RWPE1 (cell line): Measurements from ENCODE around the gene PTPRE.

Source experiments
- CTCF ChIA-PET: fragments of 350-600 bp; sonication (Branson Sonifier 250); formaldehyde crosslinking; extraction: SDS; loops from one replicate; lab custom pipeline; 2021; lab: Yijun Ruan, JAX
- POLR2A ChIA-PET: fragments of 400-600 bp; formaldehyde crosslinking; extraction: SDS; loops from one replicate; lab custom pipeline; 2020; ENCODE audit warnings: antibody characterized with exemption; ENCODE audit not compliant: low non-redundant PET; lab: Yijun Ruan, JAX
- DNase-seq: peaks from one replicate; pipeline ENCODE4 v3.0.0; 2012; ENCODE audit warnings: low spot score
- H3K27ac ChIP-seq: fragments of 450-650 bp; 2 replicates; pipeline ENCODE4 v1.5.1; 2017
- CTCF ChIP-seq: fragments of 450-650 bp; conservative IDR thresholded peaks from 2 replicates; pipeline ENCODE4 v1.5.1; 2017; ENCODE audit warnings: low read depth, mild to moderate bottlenecking

PTPRE gene

GRCh38 chr10:127881262-127881661, 25.6 kb upstream of the PTPRE start:
- ChIA-PET POLR2A (no interaction called here), CTCF (interaction anchor here (0.6 kb wide), 1 partner anchor 154 kb away, joined by 3 read pairs; no protein-coding TSS in a partner anchor)
- DNase-seq, result no peak
- no peak for TF ChIP-seq CTCF
- no peak overlapping the region for H3K27ac ChIP-seq

- no peak for TF ChIP-seq CTCF
- ChIA-PET POLR2A (no interaction called here), CTCF (no interaction called here)
- no peak overlapping the region for H3K27ac ChIP-seq
- DNase-seq, result no peak
Measured at GRCh38 chr10:127882391-127882790, 24.5 kb upstream of the PTPRE start.

GRCh38 chr10:127882801-127883459, 24.0 kb upstream of the PTPRE start:
- ChIA-PET CTCF (no interaction called here), POLR2A (no interaction called here)
- no peak for TF ChIP-seq CTCF
- H3K27ac ChIP-seq, result no peak overlapping the region
- no peak for DNase-seq

- CTCF ChIA-PET, result no interaction called here
Measured at GRCh38 chr10:127883516-127883915, 23.4 kb upstream of the PTPRE start.

GRCh38 chr10:127884501-127884900, 22.4 kb upstream of the PTPRE start:
- CTCF ChIA-PET, result interaction anchor here (0.7 kb wide), 1 partner anchor 39 kb away, joined by 4 read pairs; no protein-coding TSS in a partner anchor
- H3K27ac ChIP-seq, result no peak overlapping the region
- DNase-seq, result no peak
- POLR2A ChIA-PET, result no interaction called here
- TF ChIP-seq CTCF, result no peak

More at GRCh38 chr10:127883516-127883915, 23.4 kb upstream of the PTPRE start:
- DNase-seq, result no peak
- H3K27ac ChIP-seq, result no peak overlapping the region
- POLR2A ChIA-PET, result no interaction called here
- no peak for TF ChIP-seq CTCF

GRCh38 chr10:127886371-127887051, 20.4 kb upstream of the PTPRE start:
- H3K27ac ChIP-seq, result no peak overlapping the region
- CTCF ChIA-PET, result interaction anchor here (0.6 to 0.9 kb wide), 2 partner anchors 11 to 72 kb away, joined by 3 read pairs; no protein-coding TSS in a partner anchor
- POLR2A ChIA-PET, result no interaction called here
- DNase-seq, result no peak
- TF ChIP-seq CTCF, result no peak
